MCF 10A (cell line): ENCODE results near the gene UBXN11. TPM values are rescaled to one million over a fixed set of nuclear protein-coding genes. Genes with fewer than 3 reads are reported as not detected.
"Not testable (repeated sequence)": the region's sequence is repeated elsewhere in the genome, so short reads cannot be mapped to it uniquely, and the experiment has no call there.

ENCODE experiments used
- BruUV-seq: library from RNA; stranded (reverse); fragments of 400-500 nt; replicated peaks from 2 replicates; lab custom pipeline; 2021; lab: Mats Ljungman, UMichigan
- CTCF ChIA-PET: fragments of 300-600 bp; sonication (Branson Sonifier 250); formaldehyde crosslinking; extraction: SDS; loops from one replicate; lab custom pipeline; 2021; ENCODE audit warnings: antibody characterized with exemption, inconsistent platforms; lab: Yijun Ruan, JAX
- POLR2A ChIA-PET: fragments of 300-600, 350-650 bp; sonication (Branson Sonifier 250); formaldehyde crosslinking; extraction: SDS; loops from one replicate; lab custom pipeline; 2020; ENCODE audit warnings: antibody characterized with exemption, inconsistent platforms; lab: Yijun Ruan, JAX
- DNase-seq: peaks from one replicate; pipeline ENCODE4 v3.0.0-alpha.2; 2018; ENCODE audit not compliant: unreplicated experiment
- H3K27ac Mint-ChIP-seq: one replicate; pipeline ENCODE4 v1.8.0; 2022; ENCODE audit warnings: mild to moderate bottlenecking, low read depth, mixed read lengths; ENCODE audit not compliant: unreplicated experiment
- H3K27me3 Mint-ChIP-seq: one replicate; pipeline ENCODE4 v1.8.0; 2022; ENCODE audit warnings: mixed read lengths; ENCODE audit not compliant: insufficient read depth, unreplicated experiment
- H3K36me3 Mint-ChIP-seq: one replicate; pipeline ENCODE4 v1.8.0; 2022; ENCODE audit warnings: mild to moderate bottlenecking, moderate library complexity, mixed read lengths; ENCODE audit not compliant: insufficient read depth, unreplicated experiment
- H3K4me1 Mint-ChIP-seq: one replicate; pipeline ENCODE4 v1.8.0; 2022; ENCODE audit warnings: mixed read lengths; ENCODE audit not compliant: insufficient read depth, unreplicated experiment
- H3K4me3 Mint-ChIP-seq: one replicate; pipeline ENCODE4 v1.8.0; 2022; ENCODE audit warnings: mild to moderate bottlenecking, moderate library complexity, mixed read lengths; ENCODE audit not compliant: unreplicated experiment
- H3K9me3 Mint-ChIP-seq: one replicate; pipeline ENCODE4 v1.8.0; 2022; ENCODE audit warnings: mixed read lengths; ENCODE audit not compliant: unreplicated experiment
- CTCF ChIP-seq: fragments of 200-600 bp; IDR thresholded peaks from one replicate; pipeline ENCODE4 v1.8.0; 2022; ENCODE audit warnings: antibody characterized with exemption, mild to moderate bottlenecking; ENCODE audit not compliant: unreplicated experiment
- intact Hi-C: fragments of 100-400 bp; cut with micrococcal nuclease; formaldehyde crosslinking; loops from 2 replicates; pipeline ENCODE4 v1.14.1; 2022
- total RNA-seq: library from RNA; stranded (reverse); gene quantifications from 2 replicates; pipeline ENCODE4 v1.2.3, GENCODE V29; 2022

Gene UBXN11
- total RNA-seq, 1 experiment from 2014 or later, result 17.7 TPM

- POLR2A ChIA-PET, result interaction anchor here (1.1 to 1.5 kb wide), 2 partner anchors 13 to 17 kb away, joined by 3 read pairs; no protein-coding TSS in a partner anchor
- H3K36me3 Mint-ChIP-seq, result peaks cover 11% of the 10 kb centered on the region
- H3K27ac Mint-ChIP-seq, result no peak overlapping the region
Measured at GRCh38 chr1:26296340-26297056, 9.9 kb downstream of the UBXN11 start.

GRCh38 chr1:26295194-26296138 lies 11.0 kb downstream of the UBXN11 start:
- intact Hi-C loops, result no loop called here
- Mint-ChIP-seq H3K36me3 (peaks cover 9% of the 10 kb centered on the region), H3K27ac (no peak overlapping the region), H3K27me3 (no peaks in the 10 kb centered on the region), H3K9me3 (no peaks in the 10 kb centered on the region), H3K4me1 (peaks cover 5% of the 10 kb centered on the region), H3K4me3 (no peak overlapping the region)
- BruUV-seq, result no TSS peak
- CTCF ChIA-PET, result interaction anchor here (1.1 kb wide), 1 partner anchor 10 kb away, joined by 3 read pairs; no protein-coding TSS in a partner anchor
- POLR2A ChIA-PET, result interaction anchor here (1.1 to 1.5 kb wide), 2 partner anchors 12 to 16 kb away, joined by 3 read pairs; no protein-coding TSS in a partner anchor
- no peak for TF ChIP-seq CTCF
- no peak for DNase-seq

More at GRCh38 chr1:26296340-26297056, 9.9 kb downstream of the UBXN11 start:
- no peak for TF ChIP-seq CTCF
- BruUV-seq, result no TSS peak
- Mint-ChIP-seq H3K27me3 (no peaks in the 10 kb centered on the region), H3K9me3 (no peaks in the 10 kb centered on the region), H3K4me3 (no peak overlapping the region), H3K4me1 (peaks cover 5% of the 10 kb centered on the region)
- intact Hi-C loops, result no loop called here
- CTCF ChIA-PET, result interaction anchor here (1.0 kb wide), 1 partner anchor 20 kb away, joined by 3 read pairs; no protein-coding TSS in a partner anchor
- no peak for DNase-seq

- Mint-ChIP-seq H3K4me3 (no peak overlapping the region), H3K27ac (no peak overlapping the region), H3K27me3 (no peaks in the 10 kb centered on the region), H3K4me1 (peaks cover 3% of the 10 kb centered on the region), H3K9me3 (no peaks in the 10 kb centered on the region), H3K36me3 (peaks cover 5% of the 10 kb centered on the region)
- no peak for DNase-seq
- no TSS peak for BruUV-seq
- ChIA-PET CTCF (no interaction called here), POLR2A (no interaction called here)
- TF ChIP-seq CTCF, result no peak
- intact Hi-C loops, result no loop called here
Measured at GRCh38 chr1:26293911-26294463, 12.4 kb downstream of the UBXN11 start.

DNA sequence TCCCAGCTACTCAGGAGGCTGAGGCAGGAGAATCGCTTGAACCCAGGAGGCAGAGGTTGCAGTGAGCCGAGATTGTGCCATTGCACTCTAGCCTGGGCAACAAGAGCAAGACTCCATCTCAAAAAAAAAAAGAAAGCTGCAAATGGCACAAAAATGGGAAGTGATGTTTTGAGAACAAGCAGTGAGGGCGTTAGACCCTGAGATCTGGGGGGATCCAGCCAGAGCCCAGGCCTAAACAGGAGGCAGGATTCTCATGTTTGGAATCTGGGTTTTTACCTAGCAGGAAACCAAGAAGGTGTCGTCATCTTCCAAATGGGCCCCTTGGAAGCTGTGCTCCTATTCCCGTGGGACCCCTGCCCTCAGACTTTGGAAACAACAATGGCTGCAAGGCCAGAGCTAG lies 13.7 kb downstream of the UBXN11 start:
- intact Hi-C loops, H3K27me3 Mint-ChIP-seq, H3K27ac Mint-ChIP-seq, DNase-seq, BruUV-seq, H3K9me3 Mint-ChIP-seq, H3K36me3 Mint-ChIP-seq, H3K4me3 Mint-ChIP-seq, H3K4me1 Mint-ChIP-seq: not testable (repeated sequence)
- ChIA-PET CTCF (interaction anchor here (0.6 to 0.7 kb wide), 2 partner anchors 37 to 124 kb away, joined by 3 read pairs; no protein-coding TSS in a partner anchor), POLR2A (interaction anchor here (0.9 kb wide), 1 partner anchor 13 kb away, joined by 3 read pairs; no protein-coding TSS in a partner anchor)
